GM12801 (cell line): ENCODE data around the gene GNAI2.

ENCODE experiments used
- CTCF ChIP-seq: IDR thresholded peaks from one replicate; pipeline ENCODE4 v1.5.1; 2011; ENCODE audit warnings: control low read depth; ENCODE audit not compliant: insufficient read length; ENCODE audit errors: extremely low read depth

GNAI2 gene

DNA sequence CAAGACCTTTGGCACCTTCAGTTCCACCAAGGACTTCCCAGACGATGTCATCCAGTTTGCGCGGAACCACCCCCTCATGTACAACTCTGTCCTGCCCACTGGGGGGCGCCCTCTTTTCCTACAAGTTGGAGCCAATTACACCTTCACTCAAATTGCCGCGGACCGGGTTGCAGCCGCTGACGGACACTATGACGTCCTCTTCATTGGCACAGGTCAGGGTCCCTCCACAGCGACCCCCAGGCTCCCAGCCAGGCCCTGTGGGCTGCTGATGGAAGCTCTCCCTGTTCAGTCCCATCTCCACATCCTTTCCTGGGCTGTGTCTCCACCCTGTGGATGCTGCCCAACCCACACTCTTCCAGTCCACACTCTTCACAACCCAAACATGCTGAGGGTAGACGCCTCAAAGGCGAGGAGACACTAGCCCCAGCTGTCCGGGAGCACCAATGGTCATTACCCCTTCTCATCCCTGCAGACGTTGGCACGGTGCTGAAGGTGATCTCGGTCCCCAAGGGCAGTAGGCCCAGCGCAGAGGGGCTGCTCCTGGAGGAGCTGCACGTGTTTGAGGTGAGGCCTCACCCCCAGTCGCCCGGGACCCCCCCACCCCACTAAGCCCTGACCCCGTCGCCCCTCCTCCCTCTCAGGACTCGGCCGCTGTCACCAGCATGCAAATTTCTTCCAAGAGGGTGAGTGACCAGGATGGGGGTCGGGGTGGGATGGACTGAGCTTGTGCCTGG is 38.5 kb downstream of the GNAI2 start:
- TF ChIP-seq CTCF, result no peak

DNA sequence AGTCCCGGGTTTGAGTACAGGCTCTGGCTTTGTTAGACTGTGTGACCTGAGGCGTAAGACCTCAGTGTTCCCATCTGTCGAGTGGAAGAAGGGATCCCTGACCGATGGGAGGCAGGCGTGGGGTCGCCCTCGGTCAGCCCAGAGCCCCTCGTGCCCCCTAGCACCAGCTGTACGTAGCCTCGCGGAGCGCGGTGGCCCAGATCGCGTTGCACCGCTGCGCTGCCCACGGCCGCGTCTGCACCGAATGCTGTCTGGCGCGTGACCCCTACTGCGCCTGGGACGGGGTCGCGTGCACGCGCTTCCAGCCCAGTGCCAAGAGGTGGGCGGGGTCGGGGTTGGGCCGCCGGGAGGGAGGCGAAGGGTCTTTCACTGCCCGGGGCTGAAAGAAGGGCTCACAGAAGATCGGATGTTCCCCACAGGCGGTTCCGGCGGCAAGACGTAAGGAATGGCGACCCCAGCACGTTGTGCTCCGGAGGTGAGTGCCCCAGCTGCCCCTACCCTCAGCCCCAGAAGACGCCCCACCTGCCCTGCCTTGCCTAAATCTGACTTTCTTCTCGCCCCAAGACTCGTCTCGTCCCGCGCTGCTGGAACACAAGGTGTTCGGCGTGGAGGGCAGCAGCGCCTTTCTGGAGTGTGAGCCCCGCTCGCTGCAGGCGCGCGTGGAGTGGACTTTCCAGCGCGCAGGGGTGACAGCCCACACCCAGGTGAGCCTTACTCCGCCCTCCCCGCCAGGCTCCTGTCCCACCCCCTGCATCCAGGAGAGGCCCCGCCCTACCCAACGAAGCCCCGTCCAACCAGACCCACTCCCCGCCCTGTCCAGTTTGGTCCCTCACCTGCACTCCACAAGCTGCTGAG is 39.4 kb downstream of the GNAI2 start:
- TF ChIP-seq CTCF, result no peak

GRCh38 chr3:50275996-50276761 is 40.2 kb downstream of the GNAI2 start:
- TF ChIP-seq CTCF, result no peak

GRCh38 chr3:50276762-50277101 is 40.7 kb downstream of the GNAI2 start:
- no peak for TF ChIP-seq CTCF

DNA sequence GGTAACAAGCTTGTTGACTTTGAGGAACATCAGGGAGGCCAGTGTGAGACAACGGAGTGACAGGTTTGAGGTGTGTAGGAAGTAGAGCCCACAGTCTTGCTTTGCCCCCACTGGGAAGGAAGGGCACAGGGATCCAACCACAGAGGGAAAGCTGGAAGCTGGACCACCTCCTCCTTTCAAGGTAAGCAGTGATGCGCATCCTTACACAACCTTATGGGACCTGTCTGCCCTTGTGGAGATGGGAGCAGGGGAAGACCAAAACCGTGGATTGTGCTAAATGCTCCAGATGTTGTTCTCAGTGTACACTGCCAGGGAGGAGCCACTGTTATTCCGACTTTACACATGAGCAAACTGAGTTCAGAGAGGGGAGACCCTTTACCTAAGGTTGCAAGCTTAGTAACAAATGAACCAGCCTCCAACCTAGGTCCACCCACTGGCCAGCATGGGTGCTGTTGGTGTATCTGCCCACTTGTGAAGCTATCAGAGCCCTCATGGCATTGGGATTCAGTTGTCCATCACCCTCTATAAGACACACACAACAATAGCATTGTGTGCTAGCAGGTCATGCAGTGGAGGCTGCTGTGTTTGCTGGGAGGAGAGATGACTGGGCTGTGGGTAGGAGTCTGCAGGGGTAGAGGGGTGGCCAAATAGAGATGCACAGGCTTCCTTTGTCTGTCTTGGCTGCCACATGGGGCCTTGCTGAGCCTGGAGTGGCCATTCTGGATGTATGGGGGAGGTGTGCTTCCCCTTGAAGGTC is 42.3 kb downstream of the GNAI2 start:
- no peak for TF ChIP-seq CTCF

DNA sequence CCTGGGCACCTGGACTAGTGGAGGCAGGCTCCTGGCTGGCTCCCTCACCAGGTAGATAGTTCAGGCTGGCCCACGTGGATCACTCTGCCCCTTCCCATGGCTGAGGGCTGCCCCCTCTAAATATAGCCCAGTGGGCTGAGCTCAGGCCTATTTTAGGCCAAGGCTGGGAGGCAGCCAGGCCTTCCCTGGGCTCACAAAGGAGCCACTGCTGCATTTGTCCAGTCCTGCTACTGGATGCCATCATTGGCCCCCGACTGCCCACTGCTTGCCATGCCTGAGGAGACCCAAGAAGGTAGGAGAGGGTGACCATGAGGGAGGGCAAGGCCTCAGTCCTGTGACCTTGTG is 42.8 kb downstream of the GNAI2 start, which contains the start of gene LSMEM2:
Gene LSMEM2 (plus strand): TSS at position 208 of the 345 bp plus-strand sequence. CDS start 27 bp downstream, at position 235.
- no peak for TF ChIP-seq CTCF
